AG04449 (cell line): Measurements from ENCODE around the gene RIMS4.

ENCODE experiments used
- CTCF ChIA-PET: fragments of 350-600 bp; formaldehyde crosslinking; extraction: SDS; loops from one replicate; lab custom pipeline; 2021; ENCODE audit warnings: antibody characterized with exemption; lab: Yijun Ruan, JAX
- POLR2A ChIA-PET: fragments of 400-600, 350-600 bp; formaldehyde crosslinking; extraction: SDS; loops from one replicate; lab custom pipeline; 2020; ENCODE audit warnings: antibody characterized with exemption, inconsistent platforms; lab: Yijun Ruan, JAX
- DNase-seq: peaks from one replicate; pipeline ENCODE4 v3.0.0-alpha.2; 2010; ENCODE audit warnings: low read depth, low spot score
- H3K4me3 ChIP-seq: 2 replicates; pipeline ENCODE4 v1.5.1; 2011; ENCODE audit warnings: low read depth, mild to moderate bottlenecking, control low read depth, low read length
- CTCF ChIP-seq: IDR thresholded peaks from one replicate; pipeline ENCODE4 v1.5.1; 2011; ENCODE audit warnings: mild to moderate bottlenecking, moderate library complexity, low read length, control low read depth, inconsistent platforms; ENCODE audit not compliant: insufficient read depth; ENCODE audit errors: missing control alignments

RIMS4 gene

GRCh38 chr20:44704551-44704971 lies 105.8 kb downstream of the RIMS4 start:
- ChIA-PET POLR2A (interaction anchor here (0.7 to 2.0 kb wide), 3 partner anchors 11 to 26 kb away, joined by 3 to 6 read pairs (median 6); partner anchors contain the start of gene CCN5), CTCF (interaction anchor here (1.0 to 5.6 kb wide), 6 partner anchors 10 to 28 kb away, joined by 3 to 28 read pairs (median 10); partner anchors contain the start of gene CCN5)
- H3K4me3 ChIP-seq: no peak overlapping the region
- DNase-seq: no peak
- no peak for TF ChIP-seq CTCF

- CTCF ChIA-PET: interaction anchor here (1.0 to 5.6 kb wide), 6 partner anchors 10 to 28 kb away, joined by 3 to 28 read pairs (median 8); partner anchors contain the start of gene CCN5
- no peak for DNase-seq
- H3K4me3 ChIP-seq: no peak overlapping the region
- POLR2A ChIA-PET: interaction anchor here (1.8 to 2.0 kb wide), 2 partner anchors 11 to 27 kb away, joined by 6 read pairs; no protein-coding TSS in a partner anchor
- no peak for TF ChIP-seq CTCF
These were observed 106.3 kb downstream of the RIMS4 start for GRCh38 chr20:44703956-44704488.

GRCh38 chr20:44703183-44703925 lies 107.0 kb downstream of the RIMS4 start:
- ChIA-PET POLR2A (interaction anchor here (0.7 to 1.8 kb wide), 2 partner anchors 11 to 88 kb away, joined by 3 to 6 read pairs; no protein-coding TSS in a partner anchor), CTCF (interaction anchor here (1.5 to 5.6 kb wide), 5 partner anchors 8 to 29 kb away, joined by 6 to 28 read pairs (median 10); no protein-coding TSS in a partner anchor)
- TF ChIP-seq CTCF: no peak
- no peak overlapping the region for H3K4me3 ChIP-seq
- no peak for DNase-seq

GRCh38 chr20:44702776-44703175 lies 107.6 kb downstream of the RIMS4 start:
- no peak for DNase-seq
- TF ChIP-seq CTCF: no peak
- no peak overlapping the region for H3K4me3 ChIP-seq
- POLR2A ChIA-PET: no interaction called here
- CTCF ChIA-PET: interaction anchor here (1.5 to 5.6 kb wide), 5 partner anchors 8 to 29 kb away, joined by 6 to 28 read pairs (median 10); no protein-coding TSS in a partner anchor

GRCh38 chr20:44701858-44702256 lies 108.5 kb downstream of the RIMS4 start:
- no peak overlapping the region for H3K4me3 ChIP-seq
- ChIA-PET CTCF (interaction anchor here (1.0 to 5.6 kb wide), 5 partner anchors 9 to 45 kb away, joined by 4 to 28 read pairs (median 8); partner anchors contain the start of gene CCN5), POLR2A (no interaction called here)
- TF ChIP-seq CTCF: no peak
- no peak for DNase-seq
